Fibroblast of lung (primary cell): Measurements from ENCODE around the gene MND1. TPM values are rescaled to one million over a fixed set of nuclear protein-coding genes. Genes with fewer than 3 reads are reported as not detected.
"Not testable (repeated sequence)": the region's sequence is repeated elsewhere in the genome, so short reads cannot be mapped to it uniquely, and the experiment has no call there.

Source experiments
- DNase-seq, 2 donors: peaks; one replicate each; pipeline versions ENCODE4 v3.0.0 to v3.0.0-alpha.2; 2010; ENCODE audit warnings: low read depth in 2 of 2
- H2AFZ ChIP-seq: 2 replicates; pipeline ENCODE4 v1.5.1; 2012; ENCODE audit warnings: low read length, control low read depth, inconsistent platforms
- H3K27ac ChIP-seq: 2 replicates; pipeline ENCODE4 v1.5.1; 2011; ENCODE audit warnings: low read length, control low read depth; ENCODE audit not compliant: insufficient read depth
- H3K27me3 ChIP-seq: 2 replicates; pipeline ENCODE4 v1.5.1; 2011; ENCODE audit warnings: mild to moderate bottlenecking, low read length; ENCODE audit not compliant: control insufficient read depth, insufficient read depth
- H3K36me3 ChIP-seq: 2 replicates; pipeline ENCODE4 v1.5.1; 2011; ENCODE audit warnings: low read length; ENCODE audit not compliant: control insufficient read depth, insufficient read depth
- H3K4me1 ChIP-seq: 2 replicates; pipeline ENCODE4 v1.5.1; 2011; ENCODE audit warnings: low read length; ENCODE audit not compliant: control insufficient read depth, insufficient read depth; ENCODE audit errors: extremely low read depth
- H3K4me2 ChIP-seq: 2 replicates; pipeline ENCODE4 v1.5.1; 2011; ENCODE audit warnings: low read length, control low read depth; ENCODE audit not compliant: insufficient read depth; ENCODE audit errors: extremely low read depth
- H3K4me3 ChIP-seq, 4 experiments: fragments of 200-600 bp in 1 of 4; sonication (generic) in 1 of 4; replicated peaks in 1 of 4; 2 replicates each; pipeline ENCODE4 v1.5.1; 2011 to 2016; ENCODE audit warnings: low read length in 4 of 4, low read depth in 3 of 4, mild to moderate bottlenecking in 3 of 4, control low read depth in 2 of 4, inconsistent platforms in 1 of 4, mixed read lengths in 1 of 4; ENCODE audit not compliant: insufficient read depth in 1 of 4; ENCODE audit errors: control extremely low read depth in 1 of 4
- H3K79me2 ChIP-seq: 2 replicates; pipeline ENCODE4 v1.5.1; 2012; ENCODE audit warnings: mild to moderate bottlenecking, low read length, inconsistent platforms; ENCODE audit not compliant: control insufficient read depth, insufficient read depth
- H3K9ac ChIP-seq: 2 replicates; pipeline ENCODE4 v1.5.1; 2011; ENCODE audit warnings: mild to moderate bottlenecking, low read length, control low read depth; ENCODE audit not compliant: insufficient read depth
- H3K9me3 ChIP-seq: 2 replicates; pipeline ENCODE4 v1.5.1; 2012; ENCODE audit warnings: low read depth, low read length; ENCODE audit not compliant: control insufficient read depth, insufficient read depth
- H4K20me1 ChIP-seq: 2 replicates; pipeline ENCODE4 v1.5.1; 2011; ENCODE audit warnings: low read length; ENCODE audit not compliant: control insufficient read depth, insufficient read depth; ENCODE audit errors: extremely low read depth
- EZH2 ChIP-seq: IDR thresholded peaks from 2 replicates; pipeline ENCODE4 v1.5.1; 2012; ENCODE audit warnings: low read length, control low read depth, mild to moderate bottlenecking; ENCODE audit errors: missing control alignments
- polyA plus RNA-seq, 2 donors: library from polyadenylated mRNA; depleted of rRNA in 1 of 2; stranded (reverse) in 1 of 2; unstranded in 1 of 2; fragments of >200 nt; gene quantifications; 2 replicates each; pipeline ENCODE4 v1.2.1, GENCODE V29; 2011 to 2012; ENCODE audit warnings: missing spikeins in 1 of 2
- total RNA-seq: library from RNA; depleted of rRNA; stranded (reverse); fragments of >200 nt; gene quantifications from 2 replicates; pipeline ENCODE4 v1.2.1, GENCODE V29; 2014
- TF ChIP-seq, protein P1 (sequence below), 2 donors: IDR thresholded peaks in 1 of 2; conservative IDR thresholded peaks in 1 of 2; 1 replicate in 1 of 2; 2 replicates in 1 of 2; pipeline ENCODE4 v1.5.1; 2011 to 2012; ENCODE audit warnings: low read length in 2 of 2, control low read depth in 1 of 2, inconsistent platforms in 1 of 2, low read depth in 1 of 2, mild to moderate bottlenecking in 1 of 2

MND1 gene
- total and polyA plus RNA-seq, 2 donors (not counting 1 experiment from before 2014, with no cell fraction given), result 2.2 to 5.8 TPM

DNA sequence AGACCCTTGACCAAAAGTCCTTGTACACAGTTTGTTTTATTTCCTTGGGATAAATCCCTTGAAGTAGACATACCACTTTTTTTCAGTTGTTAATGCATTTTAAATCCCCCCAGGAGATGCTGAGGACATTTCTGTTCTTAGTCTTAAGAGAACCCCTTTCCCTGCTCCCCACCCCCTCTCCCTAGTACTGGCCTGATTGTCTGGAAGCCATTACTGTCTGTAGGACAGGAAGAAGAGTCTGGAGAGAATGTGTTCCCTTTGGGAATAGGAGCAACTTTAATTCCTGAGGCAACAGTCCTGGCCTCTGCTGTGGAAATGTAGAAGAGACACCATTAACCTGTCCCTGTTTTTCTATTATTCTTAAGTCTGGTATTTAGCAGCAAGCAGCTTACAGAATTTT is 69.4 kb downstream of the MND1 start:
- no peak overlapping the region for H3K9ac ChIP-seq
- H3K36me3 ChIP-seq, result no peaks in the 10 kb centered on the region
- H4K20me1 ChIP-seq, result no peaks in the 10 kb centered on the region
- TF ChIP-seq, protein P1, sequence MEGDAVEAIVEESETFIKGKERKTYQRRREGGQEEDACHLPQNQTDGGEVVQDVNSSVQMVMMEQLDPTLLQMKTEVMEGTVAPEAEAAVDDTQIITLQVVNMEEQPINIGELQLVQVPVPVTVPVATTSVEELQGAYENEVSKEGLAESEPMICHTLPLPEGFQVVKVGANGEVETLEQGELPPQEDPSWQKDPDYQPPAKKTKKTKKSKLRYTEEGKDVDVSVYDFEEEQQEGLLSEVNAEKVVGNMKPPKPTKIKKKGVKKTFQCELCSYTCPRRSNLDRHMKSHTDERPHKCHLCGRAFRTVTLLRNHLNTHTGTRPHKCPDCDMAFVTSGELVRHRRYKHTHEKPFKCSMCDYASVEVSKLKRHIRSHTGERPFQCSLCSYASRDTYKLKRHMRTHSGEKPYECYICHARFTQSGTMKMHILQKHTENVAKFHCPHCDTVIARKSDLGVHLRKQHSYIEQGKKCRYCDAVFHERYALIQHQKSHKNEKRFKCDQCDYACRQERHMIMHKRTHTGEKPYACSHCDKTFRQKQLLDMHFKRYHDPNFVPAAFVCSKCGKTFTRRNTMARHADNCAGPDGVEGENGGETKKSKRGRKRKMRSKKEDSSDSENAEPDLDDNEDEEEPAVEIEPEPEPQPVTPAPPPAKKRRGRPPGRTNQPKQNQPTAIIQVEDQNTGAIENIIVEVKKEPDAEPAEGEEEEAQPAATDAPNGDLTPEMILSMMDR (conservative IDR thresholded peaks at IDR 0.05 in 1 of 2, IDR thresholded peaks at IDR 0.05 in 1 of 2; ENCODE audit: low read depth in 1 of 2, low read length in 2 of 2), result no peak
- no peak overlapping the region for H3K27ac ChIP-seq
- H2AFZ ChIP-seq, result no peak overlapping the region
- DNase-seq, result no peak
- no peaks in the 10 kb centered on the region for H3K9me3 ChIP-seq
- H3K4me1 ChIP-seq, result peaks cover 4% of the 10 kb centered on the region
- H3K4me3 ChIP-seq, result no peak overlapping the region
- no peaks in the 10 kb centered on the region for H3K27me3 ChIP-seq
- H3K4me2 ChIP-seq, result no peak overlapping the region
- no peaks in the 10 kb centered on the region for H3K79me2 ChIP-seq

GRCh38 chr4:153416456-153416855 is 72.0 kb downstream of the MND1 start:
- not testable (repeated sequence) for H3K27ac ChIP-seq, DNase-seq, H3K4me2 ChIP-seq, H3K4me3 ChIP-seq, H3K79me2 ChIP-seq, H4K20me1 ChIP-seq, H2AFZ ChIP-seq, H3K36me3 ChIP-seq, H3K4me1 ChIP-seq, H3K27me3 ChIP-seq, H3K9ac ChIP-seq, H3K9me3 ChIP-seq

GRCh38 chr4:153418121-153418520 is 73.6 kb downstream of the MND1 start:
- TF ChIP-seq, protein P1 (conservative IDR thresholded peaks at IDR 0.05 in 1 of 2, IDR thresholded peaks at IDR 0.05 in 1 of 2; ENCODE audit: low read depth in 1 of 2, low read length in 2 of 2), result no peak
- TF ChIP-seq EZH2, result no peak
- Histone ChIP-seq H3K27ac (no peak overlapping the region), H3K4me1 (no peaks in the 10 kb centered on the region), H3K4me3 (no peak overlapping the region), H3K79me2 (no peaks in the 10 kb centered on the region), H3K4me2 (no peak overlapping the region), H3K9ac (no peak overlapping the region), H4K20me1 (no peaks in the 10 kb centered on the region), H2AFZ (no peak overlapping the region), H3K27me3 (no peaks in the 10 kb centered on the region), H3K9me3 (no peaks in the 10 kb centered on the region), H3K36me3 (no peaks in the 10 kb centered on the region)
- peak; percentile 32 to 57 for DNase-seq

DNA sequence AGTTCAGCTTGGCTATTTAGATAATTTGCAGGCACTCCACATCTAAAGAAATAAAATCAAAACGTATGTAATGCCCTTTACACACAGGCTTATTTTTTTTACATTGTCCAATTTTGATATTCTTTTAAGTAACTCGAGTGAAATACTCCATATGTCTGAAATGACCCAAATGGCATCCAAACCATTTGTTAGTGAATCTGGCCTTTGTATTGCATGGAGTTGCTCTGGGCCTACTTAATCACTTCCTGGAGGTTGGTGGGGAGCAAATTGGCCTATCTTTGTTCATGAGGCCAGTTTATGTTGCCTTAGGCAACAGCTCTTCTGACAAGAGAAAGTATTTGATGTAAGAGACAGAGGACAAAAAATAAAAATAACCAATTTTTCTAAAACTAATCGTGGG is 74.1 kb downstream of the MND1 start:
- no peak for TF ChIP-seq EZH2
- TF ChIP-seq, protein P1 (conservative IDR thresholded peaks at IDR 0.05 in 1 of 2, IDR thresholded peaks at IDR 0.05 in 1 of 2; ENCODE audit: low read depth in 1 of 2, low read length in 2 of 2), result no peak
- Histone ChIP-seq H3K27ac (no peak overlapping the region), H4K20me1 (no peaks in the 10 kb centered on the region), H2AFZ (no peak overlapping the region), H3K4me3 (no peak overlapping the region), H3K9ac (no peak overlapping the region), H3K9me3 (no peaks in the 10 kb centered on the region), H3K4me2 (no peak overlapping the region), H3K4me1 (no peaks in the 10 kb centered on the region), H3K27me3 (no peaks in the 10 kb centered on the region), H3K79me2 (no peaks in the 10 kb centered on the region), H3K36me3 (no peaks in the 10 kb centered on the region)
- DNase-seq, result peak in 1 of 2 donors; percentile 13
